ENCODE measurements around the gene GOLGB1. TPM values are rescaled to one million over a fixed set of nuclear protein-coding genes. Genes with fewer than 3 reads are reported as not detected.

The GOLGB1 gene
- total RNA-seq, 4 donors from 2014 or later, result 56.6 to 68.5 (median 57.5) TPM

GRCh38 chr3:121720163-121720562 is 29.4 kb downstream of the GOLGB1 start:
- DNase-seq (ENCODE audit: low spot score) (no peak), ATAC-seq (ENCODE audit: low FRiP score) (no peak)
- TF ChIP-seq, protein P1, sequence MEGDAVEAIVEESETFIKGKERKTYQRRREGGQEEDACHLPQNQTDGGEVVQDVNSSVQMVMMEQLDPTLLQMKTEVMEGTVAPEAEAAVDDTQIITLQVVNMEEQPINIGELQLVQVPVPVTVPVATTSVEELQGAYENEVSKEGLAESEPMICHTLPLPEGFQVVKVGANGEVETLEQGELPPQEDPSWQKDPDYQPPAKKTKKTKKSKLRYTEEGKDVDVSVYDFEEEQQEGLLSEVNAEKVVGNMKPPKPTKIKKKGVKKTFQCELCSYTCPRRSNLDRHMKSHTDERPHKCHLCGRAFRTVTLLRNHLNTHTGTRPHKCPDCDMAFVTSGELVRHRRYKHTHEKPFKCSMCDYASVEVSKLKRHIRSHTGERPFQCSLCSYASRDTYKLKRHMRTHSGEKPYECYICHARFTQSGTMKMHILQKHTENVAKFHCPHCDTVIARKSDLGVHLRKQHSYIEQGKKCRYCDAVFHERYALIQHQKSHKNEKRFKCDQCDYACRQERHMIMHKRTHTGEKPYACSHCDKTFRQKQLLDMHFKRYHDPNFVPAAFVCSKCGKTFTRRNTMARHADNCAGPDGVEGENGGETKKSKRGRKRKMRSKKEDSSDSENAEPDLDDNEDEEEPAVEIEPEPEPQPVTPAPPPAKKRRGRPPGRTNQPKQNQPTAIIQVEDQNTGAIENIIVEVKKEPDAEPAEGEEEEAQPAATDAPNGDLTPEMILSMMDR (IDR thresholded peaks at IDR 0.05), result no peak

GRCh38 chr3:121719423-121719822 is 30.1 kb downstream of the GOLGB1 start:
- TF ChIP-seq, protein P1 (IDR thresholded peaks at IDR 0.05), result no peak
- no peak for DNase-seq (ENCODE audit: low spot score)
- ATAC-seq (ENCODE audit: low FRiP score), result no peak

- DNase-seq (ENCODE audit: low spot score), result no peak
- ATAC-seq (ENCODE audit: low FRiP score), result no peak
- TF ChIP-seq, protein P1 (IDR thresholded peaks at IDR 0.05), result no peak
Observed at GRCh38 chr3:121718205-121718846, 31.2 kb downstream of the GOLGB1 start.

GRCh38 chr3:121710347-121710746 is 39.2 kb downstream of the GOLGB1 start:
- TF ChIP-seq, protein P1 (IDR thresholded peaks at IDR 0.05), result no peak

GRCh38 chr3:121707531-121708273 is 41.8 kb downstream of the GOLGB1 start:
- DNase-seq (ENCODE audit: low spot score), result no peak
- TF ChIP-seq, protein P1 (IDR thresholded peaks at IDR 0.05), result no peak
- no peak for ATAC-seq (ENCODE audit: low FRiP score)

More at GRCh38 chr3:121710347-121710746, 39.2 kb downstream of the GOLGB1 start:
- no peak for DNase-seq (ENCODE audit: low spot score)
- no peak for ATAC-seq (ENCODE audit: low FRiP score)

DNA sequence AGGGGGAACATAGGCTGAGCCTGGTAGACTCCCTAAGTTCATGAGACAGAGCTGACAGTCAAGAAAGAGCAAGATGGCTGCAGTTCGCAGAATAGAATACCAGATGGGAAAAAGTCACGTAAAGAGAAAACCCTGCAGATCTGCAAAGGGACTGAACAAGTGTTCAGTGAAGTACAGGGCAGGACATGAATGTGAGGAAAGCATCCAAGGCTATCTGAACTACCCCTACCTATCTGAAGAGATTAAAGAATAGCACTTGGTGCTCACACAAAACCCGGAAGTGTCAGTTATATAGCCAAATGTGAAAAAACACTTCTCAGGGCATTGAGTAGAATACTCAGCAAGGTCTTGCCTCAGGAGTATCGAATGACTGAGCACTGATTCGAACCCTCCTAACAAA is 44.0 kb downstream of the GOLGB1 start:
- no peak for ATAC-seq (ENCODE audit: low FRiP score)
- TF ChIP-seq, protein P1 (IDR thresholded peaks at IDR 0.05), result no peak
- no peak for DNase-seq (ENCODE audit: low spot score)

- no peak for ATAC-seq (ENCODE audit: low FRiP score)
- DNase-seq (ENCODE audit: low spot score), result no peak
- TF ChIP-seq, protein P1 (IDR thresholded peaks at IDR 0.05), result no peak
Observed at GRCh38 chr3:121703973-121704372, 45.6 kb downstream of the GOLGB1 start.

Measured in omental fat pad (tissue), 4 donors.